ENCODE data around the gene PPIP5K2. TPM values are rescaled to one million over a fixed set of nuclear protein-coding genes. Genes with fewer than 3 reads are reported as not detected.
"Not testable (repeated sequence)": the region's sequence is repeated elsewhere in the genome, so short reads cannot be mapped to it uniquely, and the experiment has no call there.

The PPIP5K2 gene
- total RNA-seq: 56.4 TPM
- polyA plus RNA-seq (ENCODE audit: insufficient read depth, low read depth, low replicate concordance): 17.1 TPM
- long read RNA-seq, donor 1, partial matches to known transcripts: 25 of 26 reads
- long read RNA-seq, donor 1, other reads (novel, unspliced or antisense): 0 of 26 reads
- long read RNA-seq, donor 2, partial matches to known transcripts: 7 of 8 reads
- long read RNA-seq, donor 2, other reads (novel, unspliced or antisense): 0 of 8 reads
- long read RNA-seq, donor 3, partial matches to known transcripts: 61 of 61 reads
- long read RNA-seq, donor 3, other reads (novel, unspliced or antisense): 0 of 61 reads
- long read RNA-seq, donor 4, full-length matches to known transcripts: 2 of 7 reads
- long read RNA-seq, donor 4, partial matches to known transcripts: 5 of 7 reads
- long read RNA-seq, donor 4, other reads (novel, unspliced or antisense): 0 of 7 reads
- long read RNA-seq, donor 5: 0 reads
- long read RNA-seq, donor 6, full-length matches to known transcripts: 2 of 56 reads
- long read RNA-seq, donor 6, partial matches to known transcripts: 54 of 56 reads
- long read RNA-seq, donor 6, other reads (novel, unspliced or antisense): 0 of 56 reads
- long read RNA-seq, donor 7, partial matches to known transcripts: 1 of 7 reads
- long read RNA-seq, donor 7, other reads (novel, unspliced or antisense): 6 of 7 reads
- long read RNA-seq, donor 8, partial matches to known transcripts: 0 of 2 reads
- long read RNA-seq, donor 8, other reads (novel, unspliced or antisense): 0 of 2 reads
- long read RNA-seq, donor 9, full-length matches to known transcripts: 1 of 1 reads
- long read RNA-seq, donor 9, partial matches to known transcripts: 0 of 1 reads
- long read RNA-seq, donor 9, other reads (novel, unspliced or antisense): 0 of 1 reads
- long read RNA-seq, donor 10, partial matches to known transcripts: 0 of 2 reads
- long read RNA-seq, donor 10, other reads (novel, unspliced or antisense): 0 of 2 reads

- TF ChIP-seq, protein P1, sequence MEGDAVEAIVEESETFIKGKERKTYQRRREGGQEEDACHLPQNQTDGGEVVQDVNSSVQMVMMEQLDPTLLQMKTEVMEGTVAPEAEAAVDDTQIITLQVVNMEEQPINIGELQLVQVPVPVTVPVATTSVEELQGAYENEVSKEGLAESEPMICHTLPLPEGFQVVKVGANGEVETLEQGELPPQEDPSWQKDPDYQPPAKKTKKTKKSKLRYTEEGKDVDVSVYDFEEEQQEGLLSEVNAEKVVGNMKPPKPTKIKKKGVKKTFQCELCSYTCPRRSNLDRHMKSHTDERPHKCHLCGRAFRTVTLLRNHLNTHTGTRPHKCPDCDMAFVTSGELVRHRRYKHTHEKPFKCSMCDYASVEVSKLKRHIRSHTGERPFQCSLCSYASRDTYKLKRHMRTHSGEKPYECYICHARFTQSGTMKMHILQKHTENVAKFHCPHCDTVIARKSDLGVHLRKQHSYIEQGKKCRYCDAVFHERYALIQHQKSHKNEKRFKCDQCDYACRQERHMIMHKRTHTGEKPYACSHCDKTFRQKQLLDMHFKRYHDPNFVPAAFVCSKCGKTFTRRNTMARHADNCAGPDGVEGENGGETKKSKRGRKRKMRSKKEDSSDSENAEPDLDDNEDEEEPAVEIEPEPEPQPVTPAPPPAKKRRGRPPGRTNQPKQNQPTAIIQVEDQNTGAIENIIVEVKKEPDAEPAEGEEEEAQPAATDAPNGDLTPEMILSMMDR (IDR thresholded peaks at IDR 0.05; ENCODE audit: borderline replicate concordance, extremely low read depth, insufficient read depth): no peak
- no peaks in the 10 kb centered on the region for H3K36me3 ChIP-seq (ENCODE audit: control insufficient read depth in 2 of 3, insufficient read depth in 3 of 3, low read length in 3 of 3)
- H3K9ac ChIP-seq (ENCODE audit: low read length in 3 of 3): peak within 1 kb of the TSS; percentile 90 to 95 (median 94)
- H3K27me3 ChIP-seq (ENCODE audit: control insufficient read depth, insufficient read depth, low read length): no peaks in the 10 kb centered on the region
- DNase-seq: peak; percentile 97 to 99 (median 98)
- peak within 1 kb of the TSS; percentile 86 to 98 (median 93) for H3K4me3 ChIP-seq (ENCODE audit: low read length in 3 of 3)
- H3K27ac ChIP-seq (ENCODE audit: low read depth in 2 of 2, low read length in 2 of 2): peak within 1 kb of the TSS; percentile 96 to 98
- peak; percentile 92 for FAIRE-seq
- intact Hi-C loops (cut with DNase I): no loop called here
- H3K4me1 ChIP-seq (ENCODE audit: control insufficient read depth in 2 of 3, insufficient read depth in 2 of 3, low read depth in 1 of 3, low read length in 3 of 3): peaks cover 0 to 3% (median 0%) of the 10 kb centered on the region in 3 donors
- H3K9me3 ChIP-seq (ENCODE audit: control insufficient read depth in 2 of 3, insufficient read depth in 1 of 3, low read length in 3 of 3): no peaks in the 10 kb centered on the region
Observed at GRCh38 chr5:103119765-103120606, at the start of gene PPIP5K2, which contains the start of gene GIN1. TSS of gene PPIP5K2 (plus strand) at chr5:103120301. CDS start at chr5:103129590, 9,289 bp downstream. TSS of gene GIN1 (minus strand) at chr5:103120138. CDS start at chr5:103108707, 11,431 bp downstream.

DNA sequence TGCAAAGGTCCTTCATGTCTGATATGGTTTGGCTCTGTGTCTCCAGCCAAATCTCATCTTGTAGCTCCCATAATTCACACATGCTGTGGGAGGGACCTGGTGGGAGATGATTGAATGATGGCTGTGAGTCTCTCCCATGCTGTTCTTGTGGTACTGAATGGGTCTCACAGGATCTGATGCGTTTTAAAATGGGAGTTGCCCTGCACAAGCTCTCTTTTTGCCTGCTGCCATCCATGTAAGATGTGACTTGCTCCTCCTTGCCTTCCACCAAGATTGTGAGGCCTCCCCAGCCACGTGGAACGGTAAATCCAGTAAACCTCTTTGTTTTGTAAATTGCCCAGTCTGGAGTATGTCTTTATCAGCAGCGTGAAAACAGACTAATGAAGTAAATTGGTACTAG, 46.6 kb upstream of the PPIP5K2 start:
- FAIRE-seq; H3K27ac ChIP-seq (ENCODE audit: low read depth in 2 of 2, low read length in 2 of 2): not testable (repeated sequence)

DNA sequence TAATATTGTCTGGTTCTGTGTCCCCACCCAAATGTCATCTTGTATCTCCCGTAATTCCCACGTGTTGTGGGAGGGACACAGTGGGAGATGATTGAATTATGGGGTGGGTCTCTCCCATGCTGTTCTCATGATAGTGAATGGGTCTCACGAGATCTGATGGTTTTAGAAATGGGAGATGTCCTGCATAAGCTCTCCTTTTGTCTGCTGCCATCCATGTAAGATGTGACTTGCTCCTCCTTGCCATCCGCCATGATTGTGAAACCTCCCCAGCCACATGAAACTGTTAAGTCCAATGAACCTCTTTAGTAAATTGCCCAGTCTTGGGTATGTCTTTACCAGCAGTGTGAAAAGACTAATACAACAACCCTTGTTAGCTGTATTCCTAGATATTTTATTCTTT, 44.7 kb upstream of the PPIP5K2 start:
- H3K9me3 ChIP-seq (ENCODE audit: control insufficient read depth in 2 of 3, insufficient read depth in 1 of 3, low read length in 3 of 3): peaks cover 0 to 52% (median 8%) of the 10 kb centered on the region in 3 donors
- intact Hi-C loops (cut with DNase I): no loop called here
- H3K9ac ChIP-seq (ENCODE audit: low read length in 3 of 3): no peak overlapping the region
- DNase-seq (no peak), FAIRE-seq (no peak)
- no peaks in the 10 kb centered on the region for H3K27me3 ChIP-seq (ENCODE audit: control insufficient read depth, insufficient read depth, low read length)
- no peaks in the 10 kb centered on the region for H3K4me1 ChIP-seq (ENCODE audit: control insufficient read depth in 2 of 3, insufficient read depth in 2 of 3, low read depth in 1 of 3, low read length in 3 of 3)
- TF ChIP-seq, protein P1 (IDR thresholded peaks at IDR 0.05; ENCODE audit: borderline replicate concordance, extremely low read depth, insufficient read depth): no peak
- H3K36me3 ChIP-seq (ENCODE audit: control insufficient read depth in 2 of 3, insufficient read depth in 3 of 3, low read length in 3 of 3): no peaks in the 10 kb centered on the region
- H3K4me3 ChIP-seq (ENCODE audit: low read length in 3 of 3): no peak overlapping the region
- H3K27ac ChIP-seq (ENCODE audit: low read depth in 2 of 2, low read length in 2 of 2): no peak overlapping the region

More for the DNA sequence above, 46.6 kb upstream of the PPIP5K2 start:
- DNase-seq; H3K4me3 ChIP-seq (ENCODE audit: low read length in 3 of 3); H3K27me3 ChIP-seq (ENCODE audit: control insufficient read depth, insufficient read depth, low read length); H3K36me3 ChIP-seq (ENCODE audit: control insufficient read depth in 2 of 3, insufficient read depth in 3 of 3, low read length in 3 of 3); H3K4me1 ChIP-seq (ENCODE audit: control insufficient read depth in 2 of 3, insufficient read depth in 2 of 3, low read depth in 1 of 3, low read length in 3 of 3); H3K9ac ChIP-seq (ENCODE audit: low read length in 3 of 3); intact Hi-C loops (cut with DNase I): not testable (repeated sequence)
- peaks cover 0 to 34% (median 5%) of the 10 kb centered on the region in 3 donors for H3K9me3 ChIP-seq (ENCODE audit: control insufficient read depth in 2 of 3, insufficient read depth in 1 of 3, low read length in 3 of 3)

Data from kidney (tissue), 22 donors.